ENCODE measurements around the gene SKOR1. TPM values are rescaled to one million over a fixed set of nuclear protein-coding genes. Genes with fewer than 3 reads are reported as not detected.

SKOR1 gene
- polyA plus RNA-seq, 1 experiment, result 0.02 TPM

DNA sequence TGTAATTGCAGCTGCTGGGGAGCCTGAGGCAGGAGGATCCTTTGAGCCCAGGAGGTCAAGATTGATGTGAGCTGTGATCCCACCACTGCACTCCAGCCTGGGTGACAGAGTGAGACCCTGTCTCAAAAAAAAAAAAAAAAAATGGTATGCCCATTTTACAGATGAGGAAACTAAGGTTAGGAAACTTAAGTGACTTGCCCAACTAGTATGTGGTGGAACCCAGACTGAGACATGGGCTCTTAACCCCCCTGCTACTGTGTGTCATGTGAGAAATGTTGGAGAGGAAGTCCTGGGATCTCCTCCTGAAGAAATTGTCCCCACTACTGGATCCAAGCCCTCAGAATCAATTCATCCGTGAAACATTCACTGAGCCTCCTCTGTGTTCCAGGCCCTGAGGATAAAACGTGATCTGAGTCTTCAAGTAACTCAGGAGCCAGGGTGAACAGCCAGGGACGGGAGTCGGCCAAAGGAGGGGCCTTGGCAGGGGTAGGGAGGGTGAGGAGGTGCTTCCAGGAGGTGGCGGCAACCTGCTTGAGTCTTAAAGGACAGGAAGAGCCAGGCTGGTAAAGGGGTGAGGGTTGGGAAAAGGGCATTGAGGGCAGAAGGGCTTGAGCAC is 34.1 kb downstream of the SKOR1 start:
- POLR2A ChIA-PET, result no interaction called here
- H3K27ac ChIP-seq (ENCODE audit: low read depth, low read length), result no peak overlapping the region
- H3K9me3 ChIP-seq (ENCODE audit: control insufficient read depth, insufficient read depth, low read length), result no peaks in the 10 kb centered on the region
- TF ChIP-seq, protein P1, sequence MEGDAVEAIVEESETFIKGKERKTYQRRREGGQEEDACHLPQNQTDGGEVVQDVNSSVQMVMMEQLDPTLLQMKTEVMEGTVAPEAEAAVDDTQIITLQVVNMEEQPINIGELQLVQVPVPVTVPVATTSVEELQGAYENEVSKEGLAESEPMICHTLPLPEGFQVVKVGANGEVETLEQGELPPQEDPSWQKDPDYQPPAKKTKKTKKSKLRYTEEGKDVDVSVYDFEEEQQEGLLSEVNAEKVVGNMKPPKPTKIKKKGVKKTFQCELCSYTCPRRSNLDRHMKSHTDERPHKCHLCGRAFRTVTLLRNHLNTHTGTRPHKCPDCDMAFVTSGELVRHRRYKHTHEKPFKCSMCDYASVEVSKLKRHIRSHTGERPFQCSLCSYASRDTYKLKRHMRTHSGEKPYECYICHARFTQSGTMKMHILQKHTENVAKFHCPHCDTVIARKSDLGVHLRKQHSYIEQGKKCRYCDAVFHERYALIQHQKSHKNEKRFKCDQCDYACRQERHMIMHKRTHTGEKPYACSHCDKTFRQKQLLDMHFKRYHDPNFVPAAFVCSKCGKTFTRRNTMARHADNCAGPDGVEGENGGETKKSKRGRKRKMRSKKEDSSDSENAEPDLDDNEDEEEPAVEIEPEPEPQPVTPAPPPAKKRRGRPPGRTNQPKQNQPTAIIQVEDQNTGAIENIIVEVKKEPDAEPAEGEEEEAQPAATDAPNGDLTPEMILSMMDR (IDR thresholded peaks at IDR 0.05; ENCODE audit: low read depth, low read length), result no peak
- no peak for DNase-seq (ENCODE audit: low read depth, low spot score)
- no peaks in the 10 kb centered on the region for H3K27me3 ChIP-seq (ENCODE audit: control insufficient read depth, insufficient read depth, low read length)
- CTCF ChIA-PET, result no interaction called here
- no peak overlapping the region for H3K4me3 ChIP-seq (ENCODE audit: low read depth, low read length)

- no peak overlapping the region for H3K27ac ChIP-seq (ENCODE audit: low read depth, low read length)
- no peaks in the 10 kb centered on the region for H3K9me3 ChIP-seq (ENCODE audit: control insufficient read depth, insufficient read depth, low read length)
- no peak overlapping the region for H3K4me3 ChIP-seq (ENCODE audit: low read depth, low read length)
- H3K27me3 ChIP-seq (ENCODE audit: control insufficient read depth, insufficient read depth, low read length), result no peaks in the 10 kb centered on the region
- POLR2A ChIA-PET, result no interaction called here
- TF ChIP-seq, protein P1 (IDR thresholded peaks at IDR 0.05; ENCODE audit: low read depth, low read length), result no peak
- CTCF ChIA-PET, result interaction anchor here (0.7 to 3.7 kb wide), 5 partner anchors 292 to 1523 kb away, joined by 4 to 105 read pairs (median 5); no protein-coding TSS in a partner anchor
- no peak for DNase-seq (ENCODE audit: low read depth, low spot score)
Observed at GRCh38 chr15:67861983-67862382, 36.7 kb downstream of the SKOR1 start.

- Histone ChIP-seq H3K9me3 (ENCODE audit: control insufficient read depth, insufficient read depth, low read length) (no peaks in the 10 kb centered on the region), H3K27me3 (ENCODE audit: control insufficient read depth, insufficient read depth, low read length) (no peaks in the 10 kb centered on the region), H3K27ac (ENCODE audit: low read depth, low read length) (no peak overlapping the region), H3K4me3 (ENCODE audit: low read depth, low read length) (peak overlapping the region; percentile 23; the same call in 1 of the 2 replicates)
- CTCF ChIA-PET, result interaction anchor here (0.5 to 3.7 kb wide), 23 partner anchors 9 to 1062 kb away, joined by 3 to 105 read pairs (median 4); partner anchors contain the start of gene PIAS1
- no peak for DNase-seq (ENCODE audit: low read depth, low spot score)
- TF ChIP-seq, protein P1 (IDR thresholded peaks at IDR 0.05; ENCODE audit: low read depth, low read length), result no peak
- POLR2A ChIA-PET, result no interaction called here
Observed at GRCh38 chr15:67862750-67863441, 37.6 kb downstream of the SKOR1 start.

DNA sequence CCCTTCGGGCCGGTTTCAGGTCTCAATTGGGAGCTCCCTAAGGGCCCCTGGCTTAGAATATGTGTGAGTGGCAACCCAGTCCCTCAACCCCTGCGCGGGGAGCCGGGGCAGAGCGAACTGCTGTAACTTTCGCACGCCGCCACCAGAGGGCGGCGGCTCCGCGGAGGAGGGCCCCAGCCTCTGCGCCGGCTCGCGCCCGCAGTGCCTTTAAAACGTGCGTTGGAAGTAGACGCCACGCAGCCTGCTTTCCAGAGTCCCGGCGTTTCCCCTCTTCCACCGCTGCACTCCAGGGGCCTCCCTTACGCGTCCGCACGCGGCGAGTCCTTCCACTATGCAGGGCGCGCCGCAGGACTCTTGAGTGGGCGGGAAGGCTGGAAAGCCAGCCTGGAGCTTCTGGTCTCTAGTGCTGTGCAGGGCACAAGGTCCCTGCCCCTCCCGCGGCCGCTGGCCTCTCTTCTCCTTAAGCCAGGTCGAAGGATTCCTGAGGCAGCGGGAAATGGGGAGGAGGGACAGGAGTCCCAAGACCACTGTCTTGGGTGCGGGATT is 38.2 kb downstream of the SKOR1 start:
- Histone ChIP-seq H3K27me3 (ENCODE audit: control insufficient read depth, insufficient read depth, low read length) (no peaks in the 10 kb centered on the region), H3K27ac (ENCODE audit: low read depth, low read length) (no peak overlapping the region), H3K4me3 (ENCODE audit: low read depth, low read length) (peak overlapping the region; percentile 51), H3K9me3 (ENCODE audit: control insufficient read depth, insufficient read depth, low read length) (no peaks in the 10 kb centered on the region)
- ChIA-PET CTCF (interaction anchor here (0.5 to 3.7 kb wide), 26 partner anchors 10 to 1061 kb away, joined by 3 to 105 read pairs (median 4); partner anchors contain the start of gene PIAS1), POLR2A (no interaction called here)
- peak; percentile 42 for DNase-seq (ENCODE audit: low read depth, low spot score)
- TF ChIP-seq, protein P1 (IDR thresholded peaks at IDR 0.05; ENCODE audit: low read depth, low read length), result peak; percentile 89

DNA sequence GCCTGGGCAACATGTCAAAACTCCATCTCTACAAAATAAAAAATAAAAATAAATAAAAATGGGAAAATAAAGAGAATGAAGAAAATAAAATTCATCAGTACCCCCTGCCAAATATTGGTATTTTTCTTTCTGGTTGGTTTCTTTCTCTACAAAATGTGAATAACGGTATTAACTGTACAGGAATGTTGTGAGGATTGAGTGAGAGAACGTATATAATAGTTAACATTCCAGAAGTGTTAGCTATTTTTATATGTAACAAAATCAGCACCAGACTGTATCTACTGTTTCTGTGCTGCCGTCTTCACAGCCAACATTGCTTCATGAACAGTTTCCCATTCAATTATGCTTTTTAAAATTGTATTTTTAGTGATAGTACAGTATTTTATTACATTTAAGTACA is 40.0 kb downstream of the SKOR1 start:
- POLR2A ChIA-PET, result no interaction called here
- Histone ChIP-seq H3K27me3 (ENCODE audit: control insufficient read depth, insufficient read depth, low read length) (peaks cover 2% of the 10 kb centered on the region), H3K27ac (ENCODE audit: low read depth, low read length) (no peak overlapping the region), H3K9me3 (ENCODE audit: control insufficient read depth, insufficient read depth, low read length) (0 out of 2 replicates have a peak, but pooled peaks cover 3% of the 10 kb centered on the region), H3K4me3 (ENCODE audit: low read depth, low read length) (no peak overlapping the region)
- no peak for DNase-seq (ENCODE audit: low read depth, low spot score)
- TF ChIP-seq, protein P1 (IDR thresholded peaks at IDR 0.05; ENCODE audit: low read depth, low read length), result no peak
- CTCF ChIA-PET, result interaction anchor here (3.7 kb wide), 1 partner anchor 288 kb away, joined by 105 read pairs; no protein-coding TSS in a partner anchor

Data from AG04450 (cell line).